Effector memory CD4-positive, alpha-beta T cell (primary cell): Measurements from ENCODE around the gene RAP1A.
"Not testable (repeated sequence)": the region's sequence is repeated elsewhere in the genome, so short reads cannot be mapped to it uniquely, and the experiment has no call there.

ENCODE experiments used
- DNase-seq, 3 donors: peaks; one replicate each; pipeline ENCODE4 v3.0.0-alpha.2; 2020
- H3K27ac ChIP-seq: 2 replicates; pipeline ENCODE4 v1.7.0; 2013; ENCODE audit warnings: mild to moderate bottlenecking, low read length, moderate library complexity; ENCODE audit not compliant: insufficient read depth, poor library complexity, severe bottlenecking
- H3K27me3 ChIP-seq: replicated peaks from 2 replicates; pipeline ENCODE4 v1.7.0; 2013; ENCODE audit warnings: mild to moderate bottlenecking, low read length; ENCODE audit not compliant: insufficient read depth, control insufficient read depth, poor library complexity, severe bottlenecking
- H3K36me3 ChIP-seq: 2 replicates; pipeline ENCODE4 v1.7.0; 2013; ENCODE audit warnings: mild to moderate bottlenecking, low read length, moderate library complexity; ENCODE audit not compliant: control insufficient read depth, insufficient read depth
- H3K4me1 ChIP-seq: 2 replicates; pipeline ENCODE4 v1.7.0; 2013; ENCODE audit warnings: low read length, mild to moderate bottlenecking; ENCODE audit not compliant: control insufficient read depth, insufficient read depth, poor library complexity, severe bottlenecking
- H3K4me3 ChIP-seq: 2 replicates; pipeline ENCODE4 v1.7.0; 2013; ENCODE audit warnings: low read length, low read depth, mild to moderate bottlenecking; ENCODE audit not compliant: insufficient read depth, poor library complexity, severe bottlenecking
- H3K9me3 ChIP-seq: 2 replicates; pipeline ENCODE4 v1.7.0; 2013; ENCODE audit warnings: mild to moderate bottlenecking, low read length, moderate library complexity; ENCODE audit not compliant: control insufficient read depth

Gene RAP1A

DNA sequence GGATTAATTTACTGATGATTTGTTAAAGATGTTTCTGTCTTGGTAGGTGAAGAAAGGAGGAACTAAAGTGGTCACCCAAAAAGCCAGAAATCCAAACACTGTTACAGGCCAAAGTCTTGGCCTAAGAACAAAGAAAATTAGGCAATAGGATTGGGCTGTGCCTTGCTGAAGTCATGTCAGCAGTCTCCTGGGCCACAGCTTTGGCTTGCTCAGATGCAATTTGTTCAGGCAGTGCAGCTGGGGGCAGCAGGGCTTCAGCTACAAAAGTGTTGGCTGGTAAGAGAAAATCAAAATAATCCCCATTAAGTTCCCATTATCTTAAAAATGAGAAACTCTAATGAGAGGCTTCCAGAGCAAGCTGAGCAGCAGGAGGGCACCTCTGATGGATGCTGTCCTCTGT lies 14.0 kb upstream of the RAP1A start:
- Histone ChIP-seq H3K9me3 (no peaks in the 10 kb centered on the region), H3K27ac (peak overlapping the region; percentile 49), H3K4me3 (no peak overlapping the region), H3K36me3 (no peaks in the 10 kb centered on the region), H3K4me1 (peaks cover 44% of the 10 kb centered on the region), H3K27me3 (no peaks in the 10 kb centered on the region)
- no peak for DNase-seq

DNA sequence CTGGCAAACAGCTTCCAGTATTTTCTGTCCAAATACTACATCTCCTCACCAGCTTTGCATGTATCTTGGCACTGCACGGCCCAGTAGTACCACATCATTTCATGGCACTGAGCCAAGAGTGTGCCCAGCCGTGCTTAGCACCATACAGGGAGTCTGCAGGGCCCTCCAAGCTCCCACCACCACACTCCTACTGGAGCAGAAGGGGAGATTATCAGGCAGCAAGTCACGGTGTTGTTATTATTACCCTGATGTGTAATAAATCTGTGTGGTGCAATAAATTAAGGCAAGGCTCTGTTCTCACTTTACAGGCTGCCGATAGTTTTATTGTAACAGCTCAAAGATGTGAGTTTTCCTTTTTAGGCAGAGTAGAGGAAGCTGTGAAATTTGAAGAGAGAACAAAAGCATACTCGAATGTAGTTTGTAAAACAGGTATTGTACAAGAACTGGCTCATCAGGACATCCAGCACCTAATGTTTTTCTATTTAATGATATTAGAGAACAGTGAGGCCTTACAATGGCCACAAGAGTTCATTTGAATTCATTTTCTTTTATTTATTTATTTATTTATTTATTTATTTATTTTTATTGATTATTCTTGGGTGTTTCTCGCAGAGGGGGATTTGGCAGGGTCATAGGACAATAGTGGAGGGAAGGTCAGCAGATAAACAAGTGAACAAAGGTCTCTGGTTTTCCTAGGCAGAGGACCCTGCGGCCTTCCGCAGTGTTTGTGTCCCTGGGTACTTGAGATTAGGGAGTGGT lies 13.0 kb upstream of the RAP1A start:
- H3K27me3 ChIP-seq, H3K27ac ChIP-seq, H3K36me3 ChIP-seq, H3K4me3 ChIP-seq, DNase-seq, H3K9me3 ChIP-seq: not testable (repeated sequence)
- peaks cover 37% of the 10 kb centered on the region for H3K4me1 ChIP-seq

DNA sequence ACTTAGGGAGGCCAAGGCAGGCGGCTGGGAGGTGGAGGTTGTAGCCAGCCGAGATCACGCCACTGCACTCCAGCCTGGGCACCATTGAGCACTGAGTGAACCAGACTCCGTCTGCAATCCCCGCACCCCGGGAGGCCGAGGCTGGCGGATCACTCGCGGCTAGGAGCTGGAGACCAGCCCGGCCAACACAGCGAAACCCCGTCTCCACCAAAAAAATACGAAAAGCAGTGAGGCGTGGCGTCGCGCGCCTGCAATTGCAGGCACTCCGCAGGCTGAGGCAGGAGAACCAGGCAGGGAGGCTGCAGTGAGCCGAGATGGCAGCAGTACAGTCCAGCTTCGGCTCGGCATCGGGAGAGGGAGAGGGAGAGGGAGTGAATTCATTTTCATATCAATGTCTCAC lies 11.1 kb upstream of the RAP1A start:
- not testable (repeated sequence) for DNase-seq, H3K9me3 ChIP-seq, H3K27me3 ChIP-seq, H3K27ac ChIP-seq, H3K4me3 ChIP-seq, H3K36me3 ChIP-seq
- H3K4me1 ChIP-seq: peaks cover 26% of the 10 kb centered on the region

DNA sequence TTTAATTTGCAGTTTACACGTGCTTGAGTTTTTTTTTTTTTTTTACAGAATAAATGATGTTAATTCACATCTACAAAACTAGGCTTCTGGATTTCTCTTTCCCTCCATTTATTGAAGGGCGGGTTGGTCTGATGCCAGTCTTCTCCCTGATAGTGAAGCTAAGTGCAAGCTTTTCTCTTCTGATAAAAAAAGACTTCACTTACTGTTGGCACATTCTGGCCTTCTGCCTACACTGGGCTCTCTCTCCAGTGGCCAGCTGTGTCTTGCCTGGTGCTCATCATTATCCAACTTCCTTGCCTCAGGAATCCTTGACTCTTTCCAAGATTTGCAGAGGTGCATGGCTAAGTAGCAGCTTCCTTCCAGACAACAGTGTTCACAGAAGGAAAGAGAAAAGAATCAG lies 7.6 kb upstream of the RAP1A start:
- H3K27ac ChIP-seq: no peak overlapping the region
- H3K4me1 ChIP-seq: peaks cover 15% of the 10 kb centered on the region
- H3K27me3 ChIP-seq: no peaks in the 10 kb centered on the region
- H3K9me3 ChIP-seq: no peaks in the 10 kb centered on the region
- no peak for DNase-seq
- H3K4me3 ChIP-seq: no peak overlapping the region
- H3K36me3 ChIP-seq: no peaks in the 10 kb centered on the region

DNA sequence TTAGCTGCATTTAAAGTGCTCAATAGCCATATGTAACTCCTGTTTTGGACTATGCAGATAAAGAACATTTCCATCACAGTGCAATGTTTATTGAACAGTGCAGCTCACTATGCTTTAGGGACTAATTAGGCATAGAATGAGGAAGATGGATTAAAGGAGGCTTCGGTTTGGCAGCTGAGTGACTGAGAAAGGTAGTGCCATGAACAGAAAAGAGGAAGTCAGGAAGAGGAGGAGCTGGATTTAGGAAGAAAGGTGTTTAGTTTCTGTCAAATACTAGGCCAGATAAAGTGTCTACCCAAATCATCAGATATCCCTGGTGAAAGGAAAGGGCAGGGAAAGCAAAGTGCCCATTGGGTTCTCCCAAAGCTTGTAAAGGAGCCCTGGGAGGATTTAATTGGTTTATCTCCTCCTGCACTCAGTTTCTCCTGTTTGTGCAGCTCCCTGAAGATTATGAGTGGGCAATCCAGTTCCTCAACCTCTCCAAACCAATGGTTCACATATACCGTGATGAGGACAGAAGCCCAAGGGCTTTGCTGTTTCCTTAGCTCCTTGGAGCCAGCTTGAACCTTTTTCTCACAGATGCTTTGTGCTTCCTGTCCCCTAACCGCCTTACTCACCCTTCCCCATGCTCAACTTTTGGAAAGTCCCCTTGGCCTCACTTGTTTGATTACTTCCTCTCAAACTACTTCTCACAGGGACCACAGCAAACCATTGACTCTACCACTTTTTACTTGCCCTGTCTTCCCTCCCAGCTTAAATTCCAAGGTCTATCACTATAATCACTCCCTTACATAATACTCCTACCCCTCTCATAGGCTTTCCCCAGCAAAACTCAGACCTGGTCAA lies 3.5 kb upstream of the RAP1A start:
- peak in 2 of 3 donors; percentile 29 to 42 for DNase-seq
- H3K9me3 ChIP-seq: no peaks in the 10 kb centered on the region
- H3K4me1 ChIP-seq: peaks cover 26% of the 10 kb centered on the region
- H3K36me3 ChIP-seq: no peaks in the 10 kb centered on the region
- H3K27me3 ChIP-seq: no peaks in the 10 kb centered on the region
- H3K27ac ChIP-seq: peak overlapping the region; percentile 67
- H3K4me3 ChIP-seq: peak overlapping the region; percentile 21

DNA sequence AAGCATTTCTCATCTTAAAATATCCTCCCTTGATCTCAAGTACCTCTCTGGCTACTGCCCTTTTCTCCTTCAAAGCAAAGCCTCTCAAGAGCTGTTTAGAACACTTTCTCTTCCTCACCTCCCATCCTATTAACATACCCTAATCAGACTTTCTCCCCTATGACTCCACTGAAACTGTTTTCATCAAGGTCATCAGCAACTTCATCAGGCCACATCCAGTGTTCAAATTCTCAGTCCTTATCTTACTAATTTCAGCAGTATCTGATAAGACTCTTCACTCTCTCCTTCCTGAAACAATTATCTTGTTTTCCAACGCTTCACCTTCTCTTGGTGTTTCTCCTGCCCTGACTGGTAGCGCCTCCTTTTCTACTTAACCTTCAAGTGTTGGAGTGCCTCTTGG lies 1.5 kb upstream of the RAP1A start:
- no peaks in the 10 kb centered on the region for H3K9me3 ChIP-seq
- H3K27ac ChIP-seq: no peak overlapping the region
- H3K4me1 ChIP-seq: peaks cover 33% of the 10 kb centered on the region
- H3K27me3 ChIP-seq: no peaks in the 10 kb centered on the region
- no peak overlapping the region for H3K4me3 ChIP-seq
- no peak for DNase-seq
- no peaks in the 10 kb centered on the region for H3K36me3 ChIP-seq

DNA sequence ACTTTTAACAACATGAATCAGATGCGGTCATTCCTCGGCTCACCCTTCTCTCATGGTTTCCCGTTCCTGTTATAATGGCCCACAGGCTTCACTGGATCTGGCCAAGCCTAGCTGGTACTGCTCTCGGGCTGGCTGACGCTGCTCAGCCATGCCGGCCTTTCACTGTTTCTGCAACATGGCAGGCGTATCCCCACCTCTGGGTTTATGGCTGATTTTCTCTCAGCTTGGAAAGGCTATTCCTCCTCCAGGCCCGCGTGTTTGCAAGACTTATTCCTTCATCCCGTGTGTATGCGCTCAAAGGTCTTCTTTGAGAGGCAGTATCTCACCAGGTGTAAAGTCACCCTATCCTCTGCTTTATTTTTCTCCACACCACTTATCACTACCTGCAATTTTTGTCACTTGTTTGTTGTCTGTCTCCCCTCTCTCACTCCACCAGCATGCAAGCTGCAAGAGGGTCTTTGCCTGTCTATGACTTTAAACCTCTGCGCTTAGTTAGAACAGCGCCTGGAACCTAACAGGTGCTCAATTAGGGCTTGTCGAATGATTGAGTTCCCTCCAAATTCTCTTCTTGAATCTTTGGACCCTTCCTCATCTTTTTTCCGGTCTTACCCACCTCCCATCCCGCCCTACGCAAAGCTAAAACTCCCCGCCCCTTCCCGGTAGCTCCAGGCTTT lies 491 bp upstream of the RAP1A start:
- Histone ChIP-seq H3K27me3 (no peaks in the 10 kb centered on the region), H3K36me3 (no peaks in the 10 kb centered on the region), H3K4me3 (peak overlapping the region; percentile 93), H3K4me1 (peaks cover 39% of the 10 kb centered on the region), H3K27ac (peak overlapping the region; percentile 87), H3K9me3 (no peaks in the 10 kb centered on the region)
- no peak for DNase-seq

DNA sequence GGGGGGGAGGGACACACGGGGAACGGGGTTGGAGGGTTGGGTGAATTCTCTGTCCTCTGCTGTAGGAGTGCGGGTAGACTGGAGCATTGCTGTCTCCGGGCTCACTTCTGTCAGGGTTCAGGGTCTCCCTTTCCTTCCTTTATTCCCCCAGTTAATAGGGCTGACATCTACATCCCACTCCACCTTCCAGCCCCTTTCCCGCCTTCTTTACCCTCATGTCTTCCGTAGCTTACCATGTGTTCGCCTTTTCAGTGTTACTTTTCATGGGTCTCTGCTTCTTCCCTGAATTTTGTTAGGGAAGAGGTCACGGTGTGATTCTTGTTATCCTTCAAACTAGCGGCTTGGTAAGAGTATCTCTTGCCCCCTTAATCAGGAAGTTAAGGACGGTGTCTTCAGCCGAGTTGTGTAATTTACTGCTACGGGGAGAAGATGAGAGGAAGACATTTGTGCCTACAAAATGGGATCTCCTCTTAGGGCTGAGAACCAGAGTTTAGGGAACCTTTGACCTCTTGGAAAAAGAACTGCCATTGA lies 917 bp downstream of the RAP1A start:
- no peaks in the 10 kb centered on the region for H3K27me3 ChIP-seq
- H3K9me3 ChIP-seq: no peaks in the 10 kb centered on the region
- H3K4me3 ChIP-seq: peak overlapping the region; percentile 93
- H3K36me3 ChIP-seq: no peaks in the 10 kb centered on the region
- no peak for DNase-seq
- peak overlapping the region; percentile 87 for H3K27ac ChIP-seq
- peaks cover 45% of the 10 kb centered on the region for H3K4me1 ChIP-seq

DNA sequence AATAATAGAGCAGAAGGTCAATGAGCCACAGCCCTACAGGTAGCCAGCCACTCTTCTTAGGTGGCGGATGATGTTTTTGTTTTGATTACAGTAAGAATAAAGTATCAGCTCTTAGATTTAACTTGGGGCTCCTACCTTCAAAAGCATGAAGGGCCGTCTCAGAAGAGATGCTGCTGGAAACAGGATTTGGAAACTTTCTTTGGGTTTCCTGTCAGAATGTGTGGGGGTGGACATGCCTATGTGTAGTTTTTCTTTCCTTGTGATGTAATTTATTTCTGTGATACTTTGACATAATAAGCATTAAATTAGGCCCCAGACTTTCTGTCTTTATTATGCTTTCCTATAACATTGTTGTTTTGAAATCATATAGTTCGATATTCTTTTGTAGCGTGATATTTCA lies 1.5 kb downstream of the RAP1A start:
- Histone ChIP-seq H3K27ac (peak overlapping the region; percentile 87), H3K4me3 (peak overlapping the region; percentile 93), H3K27me3 (no peaks in the 10 kb centered on the region), H3K4me1 (peaks cover 44% of the 10 kb centered on the region), H3K9me3 (no peaks in the 10 kb centered on the region), H3K36me3 (no peaks in the 10 kb centered on the region)
- DNase-seq: no peak
